Measurements from ENCODE around the gene C18orf54.
"Not testable (repeated sequence)": the region's sequence is repeated elsewhere in the genome, so short reads cannot be mapped to it uniquely, and the experiment has no call there.

Gene C18orf54

DNA sequence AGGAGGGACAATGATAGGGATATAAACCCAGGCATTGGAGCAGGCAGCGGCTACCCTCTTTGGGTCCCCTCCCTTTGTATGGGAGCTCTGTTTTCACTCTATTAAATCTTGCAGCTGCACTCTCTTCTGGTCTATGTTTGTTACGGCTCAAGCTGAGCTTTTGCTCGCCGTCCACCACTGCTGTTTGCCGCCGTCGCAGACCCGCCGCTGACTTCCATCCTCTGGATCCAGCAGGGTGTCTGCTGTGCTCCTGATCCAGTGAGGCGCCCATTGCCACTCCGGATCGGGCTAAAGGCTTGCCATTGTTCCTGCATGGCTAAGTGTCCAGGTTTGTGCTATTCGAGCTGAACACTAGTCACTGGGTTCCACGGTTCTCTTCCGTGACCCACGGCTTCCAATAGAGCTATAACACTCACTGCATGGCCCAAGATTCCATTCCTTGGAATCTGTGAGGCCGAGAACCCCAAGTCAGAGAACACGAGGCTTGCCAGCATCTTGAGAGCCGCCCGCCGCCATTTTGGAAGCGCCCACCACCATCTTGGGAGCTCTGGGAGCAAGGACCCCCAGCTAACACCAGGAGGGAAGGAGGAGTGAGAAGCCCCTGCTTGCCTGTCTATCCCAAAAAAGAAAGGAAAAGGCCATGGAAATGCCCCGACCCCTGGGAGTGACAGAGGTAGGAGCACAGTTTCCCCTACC lies 29.2 kb downstream of the C18orf54 start:
- not testable (repeated sequence) for DNase-seq (ENCODE audit: low spot score)

DNA sequence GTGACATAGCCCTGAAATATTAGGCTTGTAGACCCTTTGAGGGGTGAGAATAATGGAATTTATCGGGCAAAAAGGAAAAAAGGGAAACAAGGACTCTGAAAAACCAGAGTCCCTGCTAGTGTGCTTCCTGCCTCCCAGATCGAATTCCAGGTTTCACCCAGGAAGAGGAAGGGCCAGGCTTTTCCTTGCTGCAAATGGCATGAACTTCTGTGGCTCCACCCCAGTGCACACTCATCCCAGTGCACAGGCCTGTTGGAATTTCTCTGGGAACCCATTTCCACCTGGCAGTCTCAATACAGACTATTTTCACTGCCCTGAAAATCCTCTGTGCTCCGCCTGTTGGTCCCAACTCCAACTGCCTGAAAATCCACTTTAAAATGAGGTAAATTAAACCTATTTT lies 29.9 kb downstream of the C18orf54 start:
- peak; percentile 22 for DNase-seq (ENCODE audit: low spot score)

DNA sequence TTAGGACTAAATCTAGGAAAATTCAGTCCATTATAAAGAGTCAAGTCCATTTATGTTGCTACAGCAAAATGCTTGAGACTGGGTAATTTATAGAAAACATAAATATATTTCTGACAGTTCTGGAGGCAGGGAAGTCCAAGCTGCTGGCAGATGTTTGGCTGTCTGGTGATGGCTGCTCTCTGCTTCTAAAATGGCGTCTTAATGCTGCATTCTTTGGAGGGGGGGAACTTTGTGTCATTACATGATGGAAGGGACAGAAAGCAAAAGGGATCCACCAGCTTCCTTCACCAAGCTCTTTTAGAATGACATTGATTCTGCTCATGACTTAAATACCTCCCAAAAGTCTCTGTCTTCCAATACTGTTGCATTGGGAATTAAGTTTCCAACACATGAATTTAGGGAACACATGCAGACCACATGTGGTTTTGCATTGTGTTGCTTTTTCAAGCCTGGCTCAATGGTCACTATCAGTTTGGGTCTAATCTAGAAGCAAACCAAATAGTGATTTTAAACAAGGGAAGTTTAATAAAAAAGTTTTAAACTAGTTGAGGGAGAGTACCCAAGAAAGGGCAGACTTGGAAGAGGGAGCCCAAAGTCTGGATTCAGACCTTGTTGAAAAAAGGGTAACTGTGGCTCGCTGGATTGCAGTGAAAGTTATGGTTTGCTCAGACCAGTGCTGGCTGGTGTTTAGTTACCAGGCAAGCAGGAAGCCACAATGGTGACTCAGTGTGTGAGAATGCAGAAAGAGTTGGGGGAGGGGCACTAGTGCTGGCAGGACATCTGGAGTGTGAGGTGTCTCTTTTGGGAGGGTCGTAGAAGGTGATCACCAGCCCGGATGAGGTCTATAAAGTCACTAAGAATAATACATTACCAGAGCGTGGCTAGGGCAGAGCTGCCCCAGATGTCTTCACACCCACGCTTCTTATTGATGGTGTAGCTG lies 30.8 kb downstream of the C18orf54 start:
- DNase-seq (ENCODE audit: low spot score) = peak; percentile 84

DNA sequence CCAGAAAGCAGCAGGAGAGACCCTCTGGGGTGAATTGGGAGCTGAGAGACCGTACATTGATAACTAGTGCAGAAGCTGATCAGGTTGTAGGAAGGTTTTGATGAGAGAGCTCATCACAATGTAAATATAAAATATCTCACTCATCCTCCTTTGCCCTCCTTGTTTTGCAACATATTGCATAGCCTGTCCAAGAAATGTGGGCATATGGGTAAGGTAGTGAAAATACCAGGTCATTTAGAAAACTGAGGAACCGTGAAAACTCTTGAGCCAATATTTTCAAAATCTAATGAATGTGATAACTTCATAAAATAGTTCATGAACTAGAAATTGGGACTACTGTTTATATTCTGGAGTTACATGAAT lies 31.4 kb downstream of the C18orf54 start:
- DNase-seq (ENCODE audit: low spot score) = no peak

DNA sequence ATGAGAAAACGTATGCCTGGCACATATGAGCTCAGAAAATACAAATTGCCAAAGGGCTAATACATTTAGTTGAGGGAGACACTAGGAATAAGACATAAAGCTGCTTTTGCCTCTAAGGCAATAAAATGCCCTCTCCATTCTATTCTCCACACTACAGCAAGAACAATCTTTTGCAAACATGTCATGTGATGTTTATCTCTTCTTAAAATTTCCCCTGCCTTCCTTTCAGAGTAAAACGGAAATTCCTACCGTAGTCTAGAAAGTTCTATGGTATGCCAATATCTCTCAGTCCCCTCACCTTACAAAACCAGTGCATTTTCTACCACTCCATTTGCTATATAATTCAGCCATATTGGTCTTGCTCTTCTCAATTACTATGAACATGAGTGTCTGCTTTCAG lies 33.1 kb downstream of the C18orf54 start:
- DNase-seq (ENCODE audit: low spot score) = no peak

DNA sequence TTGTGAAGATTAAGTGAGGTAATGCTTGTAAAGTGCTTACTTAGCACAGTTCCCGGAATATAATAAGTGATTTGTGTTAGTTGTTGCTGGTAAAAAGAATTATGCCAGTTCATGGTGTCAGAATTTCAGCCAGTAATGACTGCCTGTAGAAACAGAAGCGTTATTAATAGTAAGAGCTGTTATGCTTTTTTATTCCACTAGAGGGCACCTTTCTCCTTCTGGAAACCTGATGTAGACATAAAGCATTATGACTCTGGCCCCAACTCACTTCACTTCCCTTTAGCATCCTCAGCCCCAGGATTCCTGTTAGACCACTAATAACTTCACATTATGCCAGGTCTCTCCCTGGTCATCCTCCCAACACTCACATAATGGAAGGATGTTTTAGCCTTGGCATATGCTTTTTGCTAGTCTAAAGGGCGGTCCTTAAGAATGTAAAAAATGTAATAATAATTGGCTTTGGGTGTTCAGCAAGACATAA lies 34.9 kb downstream of the C18orf54 start:
- DNase-seq (ENCODE audit: low spot score) = peak; percentile 83

DNA sequence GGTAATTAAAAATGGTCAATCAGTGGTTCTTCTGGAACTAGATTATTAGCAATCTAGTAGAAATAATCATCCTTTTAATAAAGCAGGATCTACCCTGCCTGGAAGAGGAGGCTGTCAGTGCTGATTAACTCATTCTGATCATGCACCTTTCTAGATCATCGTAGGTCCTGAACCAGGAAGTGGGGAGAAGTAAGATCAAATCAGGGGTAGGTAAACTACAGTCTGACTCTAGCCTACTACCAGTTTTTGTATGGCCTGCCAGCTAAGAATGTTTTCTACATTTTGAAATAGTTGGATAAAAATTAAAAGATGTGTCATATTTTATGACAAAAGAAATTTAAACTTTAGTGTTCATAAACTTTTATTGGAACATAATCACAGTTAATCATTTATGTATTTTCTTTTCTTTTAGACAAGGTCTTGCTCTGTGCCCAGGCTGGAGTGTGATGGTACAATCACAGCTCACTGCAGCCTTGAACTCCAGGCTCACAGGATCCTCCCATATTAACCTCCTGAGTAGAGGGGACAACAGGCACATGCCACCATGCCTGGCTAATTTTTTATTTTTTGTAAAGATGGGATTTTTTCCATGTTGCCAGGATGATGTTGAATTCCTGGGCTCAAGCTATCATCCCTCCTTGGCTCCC lies 36.1 kb downstream of the C18orf54 start:
- DNase-seq (ENCODE audit: low spot score) = no peak

DNA sequence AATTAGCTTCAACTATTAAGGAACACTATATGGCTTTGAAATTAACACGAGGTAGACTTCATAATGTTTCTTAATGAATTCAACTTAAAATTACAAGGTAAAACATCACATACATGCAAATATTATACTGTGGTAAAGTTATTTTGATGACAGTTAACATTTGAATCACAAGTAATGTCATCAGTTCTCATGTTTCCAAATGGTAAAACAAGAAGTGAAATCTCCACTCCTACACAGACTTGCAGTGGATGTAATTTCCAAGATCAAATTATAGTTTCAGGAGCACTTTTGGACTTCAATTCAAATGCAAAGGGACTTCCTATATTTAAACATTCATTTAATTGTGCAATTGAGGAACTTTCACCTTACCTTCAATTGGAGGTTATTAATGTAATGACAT lies 39.1 kb downstream of the C18orf54 start:
- no peak for DNase-seq (ENCODE audit: low spot score)

DNA sequence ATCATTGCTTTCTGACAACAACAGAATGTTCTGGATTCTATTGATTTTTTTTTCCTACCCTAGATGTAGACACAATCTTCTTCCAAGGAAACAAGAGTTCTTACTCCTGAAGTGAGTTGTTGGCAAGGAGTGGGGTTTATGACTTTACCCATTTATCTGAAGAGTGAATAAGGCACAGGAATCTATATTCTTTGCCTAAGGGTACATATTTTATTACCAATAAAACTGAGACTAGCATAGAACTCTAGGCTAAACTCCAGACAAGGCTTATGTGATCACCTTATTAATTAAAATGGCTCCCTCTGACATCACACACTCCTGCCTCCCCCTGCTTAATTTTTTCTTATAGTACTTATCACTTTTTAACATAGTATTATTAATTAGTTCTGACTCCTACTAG lies 47.6 kb downstream of the C18orf54 start:
- no peak for DNase-seq (ENCODE audit: low spot score)

DNA sequence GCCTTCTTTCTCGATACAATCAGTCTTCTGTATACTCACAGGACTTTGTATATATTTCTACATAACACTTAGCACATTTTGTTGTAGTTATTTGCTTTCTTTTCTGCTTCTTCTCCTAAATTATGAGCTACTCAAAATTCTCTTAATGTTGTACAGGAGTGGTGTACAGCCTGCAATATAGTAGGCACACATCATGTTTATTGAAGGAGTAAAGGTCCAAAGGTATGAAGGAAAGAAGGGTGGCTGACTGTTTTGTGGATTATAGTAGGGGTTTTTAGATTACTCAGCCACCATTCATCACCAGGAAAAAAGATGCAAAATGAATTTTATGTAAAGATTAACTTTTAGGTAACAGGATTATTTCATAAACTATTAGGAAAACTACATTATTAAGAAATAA lies 54.1 kb downstream of the C18orf54 start:
- no peak for DNase-seq (ENCODE audit: low spot score)

DNA sequence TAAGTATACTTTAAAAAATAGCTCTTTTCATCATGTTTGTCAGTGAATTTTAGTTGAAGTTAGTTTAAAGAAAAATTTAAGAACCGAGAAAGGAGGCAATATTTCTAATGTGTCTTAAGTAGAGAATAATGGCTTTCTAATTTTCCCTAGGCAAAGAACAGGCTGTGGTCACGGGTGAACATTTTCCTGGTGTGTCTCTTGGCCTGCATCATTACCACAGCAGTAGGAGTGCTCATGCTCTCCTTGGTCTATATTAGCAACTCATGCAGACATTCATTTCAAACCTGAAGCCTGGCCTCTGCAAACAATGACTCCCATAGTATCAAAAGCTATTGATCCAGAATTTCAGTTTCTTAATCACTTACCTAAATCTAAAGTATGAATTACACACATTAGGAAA lies 57.4 kb downstream of the C18orf54 start:
- DNase-seq (ENCODE audit: low spot score) = no peak

DNA sequence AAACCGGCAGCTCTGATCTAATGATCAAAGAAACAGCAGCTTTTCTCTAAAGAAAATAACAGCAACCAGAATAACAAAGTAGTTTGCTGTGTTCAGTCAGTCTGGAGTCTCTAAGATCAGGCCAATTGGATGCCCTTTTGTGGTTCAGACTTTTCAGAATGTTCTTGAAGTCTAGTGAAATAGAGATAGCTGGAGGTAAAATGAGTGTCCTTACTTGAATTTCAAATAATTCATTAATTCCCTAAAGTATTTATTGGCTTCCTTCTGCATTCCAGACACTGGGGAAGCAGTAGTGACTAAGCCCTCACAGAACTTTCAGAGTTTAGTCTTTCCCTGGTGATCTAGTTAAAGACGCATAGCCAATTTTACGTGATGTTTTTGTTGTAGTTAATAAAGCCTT lies 58.7 kb downstream of the C18orf54 start:
- no peak for DNase-seq (ENCODE audit: low spot score)

DNA sequence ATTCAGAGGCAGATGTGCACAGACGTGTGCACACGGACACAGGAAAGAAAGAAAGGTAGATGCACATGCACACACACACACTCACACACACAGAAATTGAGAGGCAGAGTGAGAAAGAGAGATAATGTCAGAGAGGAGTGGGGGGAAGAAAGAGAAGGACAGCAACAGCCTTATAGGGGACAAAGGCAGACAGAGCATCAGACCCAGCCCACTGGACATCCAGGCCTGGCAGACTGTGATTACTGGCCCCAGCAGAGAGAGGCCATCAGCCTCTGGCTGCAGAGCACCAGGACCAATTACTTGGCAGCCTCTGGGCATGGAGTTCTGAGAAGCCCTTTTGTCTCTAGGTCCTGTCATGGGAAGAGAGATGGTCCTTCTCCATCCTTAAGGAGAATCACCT lies 66.1 kb downstream of the C18orf54 start:
- no peak for DNase-seq (ENCODE audit: low spot score)

DNA sequence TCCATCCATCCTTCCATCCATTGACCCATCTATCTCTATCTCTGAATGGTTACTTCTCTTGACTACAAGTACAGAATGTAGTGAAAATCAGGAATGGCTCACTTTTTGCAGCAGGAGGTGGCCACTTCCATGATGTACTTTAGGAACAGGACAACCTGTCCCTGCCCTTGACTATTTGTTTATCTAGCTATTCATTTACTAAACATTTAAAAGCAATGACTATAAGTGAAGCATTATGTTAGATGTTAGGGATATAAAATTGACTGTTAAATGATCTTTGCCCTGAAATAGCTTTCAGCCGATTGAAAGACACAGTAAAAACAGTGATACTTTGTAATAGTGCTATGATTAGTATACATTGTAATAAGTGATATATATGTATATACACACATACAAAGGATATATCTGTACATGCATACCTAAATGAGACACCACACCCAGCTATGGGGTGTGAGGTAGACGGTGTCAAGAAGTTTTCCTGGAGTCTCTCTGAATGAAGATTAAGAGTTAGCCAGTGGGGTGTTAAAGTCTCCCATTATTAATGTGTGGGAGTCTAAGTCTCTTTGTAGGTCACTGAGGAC lies 68.5 kb downstream of the C18orf54 start:
- no peak for DNase-seq (ENCODE audit: low spot score)
